ENCODE data around the gene SRSF11. TPM values are rescaled to one million over a fixed set of nuclear protein-coding genes. Genes with fewer than 3 reads are reported as not detected.

SRSF11 gene
- total RNA-seq, 2 donors from 2014 or later: 38.4 to 47.9 TPM

- no peaks in the 10 kb centered on the region for H3K9me3 ChIP-seq
- no peak overlapping the region for H3K4me3 ChIP-seq
- no peak for DNase-seq (ENCODE audit: low spot score)
- no peak for TF ChIP-seq CTCF (IDR thresholded peaks at IDR 0.05)
- no peak overlapping the region for H3K27ac ChIP-seq
- peaks cover 53% of the 10 kb centered on the region for H3K36me3 ChIP-seq
- peaks cover 0 to 52% of the 10 kb centered on the region in 2 donors for H3K4me1 ChIP-seq
- H3K27me3 ChIP-seq: no peaks in the 10 kb centered on the region
Measured at GRCh38 chr1:70227439-70227838, 6.3 kb downstream of the SRSF11 start.

- peaks cover 63% of the 10 kb centered on the region for H3K36me3 ChIP-seq
- no peak for TF ChIP-seq CTCF (IDR thresholded peaks at IDR 0.05)
- peaks cover 0 to 40% of the 10 kb centered on the region in 2 donors for H3K4me1 ChIP-seq
Measured at GRCh38 chr1:70228670-70229069, 7.5 kb downstream of the SRSF11 start.

GRCh38 chr1:70231475-70231874 is 10.3 kb downstream of the SRSF11 start:
- no peak for DNase-seq (ENCODE audit: low spot score)
- no peak for TF ChIP-seq CTCF (IDR thresholded peaks at IDR 0.05)
- Histone ChIP-seq H3K9me3 (no peaks in the 10 kb centered on the region), H3K27me3 (no peaks in the 10 kb centered on the region), H3K4me1 (peaks cover 0 to 16% of the 10 kb centered on the region in 2 donors), H3K4me3 (no peak overlapping the region), H3K27ac (no peak overlapping the region), H3K36me3 (peaks cover 80% of the 10 kb centered on the region)

More at GRCh38 chr1:70228670-70229069, 7.5 kb downstream of the SRSF11 start:
- no peak for DNase-seq (ENCODE audit: low spot score)
- no peak overlapping the region for H3K27ac ChIP-seq
- H3K4me3 ChIP-seq: no peak overlapping the region
- no peaks in the 10 kb centered on the region for H3K9me3 ChIP-seq
- H3K27me3 ChIP-seq: no peaks in the 10 kb centered on the region

GRCh38 chr1:70234733-70235132 is 13.6 kb downstream of the SRSF11 start:
- no peak overlapping the region for H3K27ac ChIP-seq
- no peak for TF ChIP-seq CTCF (IDR thresholded peaks at IDR 0.05)
- no peaks in the 10 kb centered on the region for H3K27me3 ChIP-seq
- no peak overlapping the region for H3K4me3 ChIP-seq
- peaks cover 95% of the 10 kb centered on the region for H3K36me3 ChIP-seq
- H3K4me1 ChIP-seq: no peaks in the 10 kb centered on the region
- DNase-seq (ENCODE audit: low spot score): no peak
- no peaks in the 10 kb centered on the region for H3K9me3 ChIP-seq

- no peaks in the 10 kb centered on the region for H3K27me3 ChIP-seq
- H3K4me3 ChIP-seq: no peak overlapping the region
- TF ChIP-seq CTCF (IDR thresholded peaks at IDR 0.05): no peak
- H3K36me3 ChIP-seq: peaks cover 97% of the 10 kb centered on the region
- no peak for DNase-seq (ENCODE audit: low spot score)
- H3K4me1 ChIP-seq: no peaks in the 10 kb centered on the region
- no peaks in the 10 kb centered on the region for H3K9me3 ChIP-seq
- no peak overlapping the region for H3K27ac ChIP-seq
Measured at GRCh38 chr1:70239940-70240339, 18.8 kb downstream of the SRSF11 start.

GRCh38 chr1:70247122-70247521 is 25.9 kb downstream of the SRSF11 start:
- H3K27ac ChIP-seq: no peak overlapping the region
- no peaks in the 10 kb centered on the region for H3K27me3 ChIP-seq
- H3K9me3 ChIP-seq: no peaks in the 10 kb centered on the region
- DNase-seq (ENCODE audit: low spot score): no peak
- H3K4me1 ChIP-seq: no peaks in the 10 kb centered on the region
- no peak overlapping the region for H3K4me3 ChIP-seq
- TF ChIP-seq CTCF (IDR thresholded peaks at IDR 0.05): no peak
- H3K36me3 ChIP-seq: peaks cover 99% of the 10 kb centered on the region
